GM18511 (cell line): Measurements from ENCODE around the gene CST1.
"Not testable (repeated sequence)": the region's sequence is repeated elsewhere in the genome, so short reads cannot be mapped to it uniquely, and the experiment has no call there.

ENCODE experiments used
- ATAC-seq: cut with Tn5 transposase; IDR thresholded peaks from one replicate; pipeline ENCODE4 v1.9.1; 2021; ENCODE audit warnings: mild to moderate bottlenecking, moderate library complexity; ENCODE audit not compliant: unreplicated experiment

Gene CST1

DNA sequence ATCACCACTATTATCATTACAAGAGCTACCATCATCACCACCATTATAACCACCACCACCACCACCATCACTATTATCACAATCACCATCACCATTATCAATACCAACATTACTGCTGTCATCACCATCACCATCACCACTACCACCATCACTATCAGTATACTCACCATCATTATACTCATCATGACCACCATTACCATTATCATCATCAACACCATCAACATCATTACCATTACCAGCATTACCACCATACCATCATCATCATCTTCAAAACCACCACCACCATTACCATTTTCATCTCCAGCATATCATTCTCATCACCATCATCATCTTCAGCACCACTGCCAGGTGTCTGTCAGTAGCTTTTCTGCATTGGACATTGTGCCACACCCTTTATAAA, 39.0 kb downstream of the CST1 start:
- ATAC-seq, result not testable (repeated sequence)

DNA sequence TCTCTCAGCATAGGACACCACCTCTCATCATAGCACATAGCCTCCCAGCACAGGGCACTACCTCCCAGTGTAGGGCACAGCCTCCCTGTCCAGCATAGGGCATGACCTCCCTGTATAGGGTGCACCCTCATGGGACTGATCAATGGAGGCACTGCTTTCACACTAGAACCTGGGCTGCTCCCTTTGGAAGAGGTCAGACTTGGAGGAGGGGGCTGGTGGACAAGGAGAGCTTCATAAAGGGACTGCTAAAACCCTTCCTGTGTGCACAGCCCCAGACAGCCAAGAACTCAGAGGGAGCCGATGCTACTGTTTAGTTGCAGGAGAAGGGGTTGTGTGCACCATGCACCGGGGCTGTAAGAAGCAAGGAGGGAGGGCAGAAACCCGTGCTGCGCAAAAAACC, 40.0 kb downstream of the CST1 start:
- no peak for ATAC-seq

DNA sequence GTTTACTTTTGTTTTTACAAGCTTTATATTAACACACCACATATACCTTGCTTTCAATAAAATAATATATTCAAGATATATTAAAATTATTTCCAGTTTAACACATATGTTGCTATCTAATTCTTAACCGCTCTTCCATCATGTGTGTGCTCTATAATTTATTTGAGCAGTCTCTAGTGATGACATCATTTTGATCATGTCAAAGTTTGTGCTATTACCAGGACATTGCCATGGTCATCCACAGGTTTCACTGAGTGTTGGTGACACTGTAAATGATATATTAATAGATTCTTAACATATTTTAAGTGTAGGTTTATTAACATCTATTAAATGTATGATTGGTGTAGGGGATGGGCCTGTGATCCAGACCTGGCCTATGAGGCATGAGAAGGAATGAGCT, 44.8 kb downstream of the CST1 start:
- no peak for ATAC-seq

DNA sequence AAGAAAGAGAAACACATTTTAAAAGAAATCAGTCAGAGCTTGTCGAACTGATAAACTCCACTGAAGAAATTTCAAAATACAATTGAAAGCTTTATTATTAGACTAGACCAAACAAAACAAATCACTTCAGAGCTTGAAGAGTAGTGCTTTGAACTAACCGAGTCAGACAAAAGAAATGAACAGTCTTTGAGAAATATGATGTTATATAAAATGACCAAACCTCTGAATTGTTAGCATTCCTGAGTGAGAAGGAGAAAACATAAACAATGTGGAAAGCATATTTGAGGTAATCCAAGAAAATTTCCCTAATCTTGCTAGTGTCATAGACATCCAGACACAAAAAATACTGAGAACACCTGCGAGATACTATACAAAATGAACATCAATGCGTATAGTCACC, 48.7 kb downstream of the CST1 start:
- ATAC-seq, result no peak

DNA sequence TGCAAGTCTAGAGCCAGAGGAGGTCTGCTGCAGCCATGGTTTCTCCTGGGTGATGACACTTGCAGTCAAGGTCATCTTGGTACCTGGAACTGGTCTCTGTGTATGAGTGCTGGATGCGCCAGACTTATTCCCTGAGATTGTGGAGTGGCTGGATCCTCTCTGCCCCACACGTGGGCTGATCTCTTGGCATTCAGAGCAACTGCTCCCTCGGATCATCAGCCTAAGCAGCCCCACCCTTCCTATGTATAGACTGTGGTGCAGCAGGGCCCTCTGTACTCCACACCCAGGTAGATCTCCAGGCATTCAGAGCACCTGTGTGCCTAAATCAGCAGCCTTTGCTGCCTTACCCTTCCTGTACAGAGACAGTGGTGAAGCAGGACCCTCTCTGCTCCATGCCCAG, 49.8 kb downstream of the CST1 start:
- ATAC-seq, result no peak

DNA sequence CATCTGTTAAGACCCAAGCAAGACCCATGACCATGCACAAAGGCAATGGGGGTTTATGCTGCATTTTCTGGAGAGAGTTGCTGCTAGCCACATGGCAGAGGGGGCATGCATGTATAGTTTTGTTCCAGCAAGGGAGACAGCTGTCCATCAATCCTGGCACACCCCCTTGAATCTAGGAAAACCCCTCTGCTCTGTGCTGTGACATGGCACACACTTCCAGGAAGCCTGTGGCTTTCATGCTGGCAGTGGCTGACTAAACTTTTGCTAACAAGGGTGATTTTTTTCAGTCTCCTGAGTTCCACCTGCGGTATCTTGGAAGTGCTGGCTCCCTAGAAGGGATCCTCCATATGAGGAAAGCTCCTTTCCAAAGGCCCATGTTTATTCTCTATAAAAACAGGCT, 52.8 kb downstream of the CST1 start:
- no peak for ATAC-seq
